ENCODE data around the gene CCDC51.

DNA sequence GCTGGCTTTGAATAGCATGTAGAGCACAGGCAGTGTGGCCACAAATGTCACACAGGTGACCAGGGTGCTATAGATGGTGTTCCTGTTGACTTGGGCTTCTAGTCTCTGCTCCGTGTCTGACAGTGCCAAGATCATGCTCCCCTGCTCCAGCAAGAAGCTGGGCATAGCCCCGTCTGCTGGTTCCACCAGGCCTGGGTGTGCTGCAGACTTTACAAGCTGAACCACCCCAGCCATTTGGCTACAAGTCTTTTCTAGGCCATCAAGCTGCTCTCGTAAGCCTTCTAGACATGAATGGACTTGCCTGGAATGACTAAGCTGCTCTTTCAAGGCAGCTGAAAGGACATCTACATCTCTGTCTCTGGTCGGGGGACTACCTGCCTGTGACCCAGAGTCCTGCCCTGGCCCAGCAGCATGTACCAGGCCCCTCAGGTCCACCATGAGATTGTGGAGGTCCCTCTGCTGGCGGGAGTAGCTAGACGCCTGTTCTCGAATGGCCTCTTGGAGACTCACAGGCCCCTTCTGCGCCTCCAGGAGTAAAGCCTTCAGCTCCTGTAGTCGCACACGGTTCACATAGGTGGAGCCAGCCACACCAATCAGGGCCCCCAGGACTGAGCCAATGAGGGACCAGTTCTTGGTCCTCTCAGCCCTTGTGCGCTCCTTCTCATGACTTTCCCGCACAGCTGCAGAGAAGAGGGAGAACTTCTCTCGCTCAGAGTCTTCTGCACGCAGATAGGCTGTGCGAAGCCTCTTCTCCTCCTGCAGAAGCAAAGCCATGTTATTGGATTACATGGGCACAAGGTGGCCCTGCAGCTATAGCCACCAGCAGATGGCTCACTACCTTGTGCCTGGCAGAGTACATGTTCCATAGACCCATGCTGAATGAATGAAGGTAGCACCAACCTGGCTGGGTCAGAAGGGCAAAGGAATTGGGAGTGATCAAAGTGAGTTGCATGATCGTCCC is 7.2 kb downstream of the CCDC51 start:
- TF ChIP-seq, protein P1, sequence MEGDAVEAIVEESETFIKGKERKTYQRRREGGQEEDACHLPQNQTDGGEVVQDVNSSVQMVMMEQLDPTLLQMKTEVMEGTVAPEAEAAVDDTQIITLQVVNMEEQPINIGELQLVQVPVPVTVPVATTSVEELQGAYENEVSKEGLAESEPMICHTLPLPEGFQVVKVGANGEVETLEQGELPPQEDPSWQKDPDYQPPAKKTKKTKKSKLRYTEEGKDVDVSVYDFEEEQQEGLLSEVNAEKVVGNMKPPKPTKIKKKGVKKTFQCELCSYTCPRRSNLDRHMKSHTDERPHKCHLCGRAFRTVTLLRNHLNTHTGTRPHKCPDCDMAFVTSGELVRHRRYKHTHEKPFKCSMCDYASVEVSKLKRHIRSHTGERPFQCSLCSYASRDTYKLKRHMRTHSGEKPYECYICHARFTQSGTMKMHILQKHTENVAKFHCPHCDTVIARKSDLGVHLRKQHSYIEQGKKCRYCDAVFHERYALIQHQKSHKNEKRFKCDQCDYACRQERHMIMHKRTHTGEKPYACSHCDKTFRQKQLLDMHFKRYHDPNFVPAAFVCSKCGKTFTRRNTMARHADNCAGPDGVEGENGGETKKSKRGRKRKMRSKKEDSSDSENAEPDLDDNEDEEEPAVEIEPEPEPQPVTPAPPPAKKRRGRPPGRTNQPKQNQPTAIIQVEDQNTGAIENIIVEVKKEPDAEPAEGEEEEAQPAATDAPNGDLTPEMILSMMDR (IDR thresholded peaks at IDR 0.05 in 8 of 11, conservative IDR thresholded peaks at IDR 0.05 in 3 of 11), result peak in 3 of 11 experiments; percentile 21 to 25 (median 21)
- no peak for TF ChIP-seq POLR2AphosphoS5 (IDR thresholded peaks at IDR 0.05)
